ENCODE data around the gene AGPS.
"Not testable (repeated sequence)": the region's sequence is repeated elsewhere in the genome, so short reads cannot be mapped to it uniquely, and the experiment has no call there.

Gene AGPS

GRCh38 chr2:177419274-177419673 is 26.7 kb downstream of the AGPS start:
- TF ChIP-seq CTCF (IDR thresholded peaks at IDR 0.05; ENCODE audit: extremely low read depth, insufficient read depth, missing control alignments) = no peak
- in situ Hi-C loops (cut with MboI; ENCODE audit: low pct_unique_long_range_greater_than_20kb, low sequenced_read_pairs, unreplicated experiment) = loop anchor here (10.0 kb wide), 2 partner anchors 84 to 254 kb away; no protein-coding TSS in a partner anchor
- no peak for DNase-seq (ENCODE audit: low spot score)

DNA sequence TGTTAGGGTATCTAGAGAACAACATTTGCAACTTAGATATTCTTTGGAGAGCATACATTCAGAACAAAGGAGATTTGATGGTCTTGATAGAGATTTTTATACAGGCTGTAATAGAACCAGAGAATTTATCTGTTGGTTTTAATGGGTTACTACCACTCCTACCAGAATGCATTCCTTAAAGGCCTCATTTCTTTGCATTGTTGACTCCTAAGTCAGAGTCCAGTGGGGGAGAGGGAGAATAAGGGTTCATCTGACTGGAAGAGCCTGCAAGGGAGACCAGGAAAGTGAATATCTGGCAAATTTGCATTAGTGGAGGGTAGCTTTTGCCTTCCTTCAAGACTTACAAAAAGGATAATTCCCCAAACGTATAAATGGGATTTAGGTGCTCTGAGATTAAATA is 29.7 kb downstream of the AGPS start:
- no peak for DNase-seq (ENCODE audit: low spot score)
- no peak for TF ChIP-seq CTCF (IDR thresholded peaks at IDR 0.05; ENCODE audit: extremely low read depth, insufficient read depth, missing control alignments)
- in situ Hi-C loops (cut with MboI; ENCODE audit: low pct_unique_long_range_greater_than_20kb, low sequenced_read_pairs, unreplicated experiment) = no loop called here

- in situ Hi-C loops (cut with MboI; ENCODE audit: low pct_unique_long_range_greater_than_20kb, low sequenced_read_pairs, unreplicated experiment) = not testable (repeated sequence)
These were observed 31.5 kb downstream of the AGPS start for GRCh38 chr2:177424120-177424519.

GRCh38 chr2:177424620-177425019 is 32.0 kb downstream of the AGPS start:
- DNase-seq (ENCODE audit: low spot score); in situ Hi-C loops (cut with MboI; ENCODE audit: low pct_unique_long_range_greater_than_20kb, low sequenced_read_pairs, unreplicated experiment): not testable (repeated sequence)

More at GRCh38 chr2:177424120-177424519, 31.5 kb downstream of the AGPS start:
- DNase-seq (ENCODE audit: low spot score) = not testable (repeated sequence)

DNA sequence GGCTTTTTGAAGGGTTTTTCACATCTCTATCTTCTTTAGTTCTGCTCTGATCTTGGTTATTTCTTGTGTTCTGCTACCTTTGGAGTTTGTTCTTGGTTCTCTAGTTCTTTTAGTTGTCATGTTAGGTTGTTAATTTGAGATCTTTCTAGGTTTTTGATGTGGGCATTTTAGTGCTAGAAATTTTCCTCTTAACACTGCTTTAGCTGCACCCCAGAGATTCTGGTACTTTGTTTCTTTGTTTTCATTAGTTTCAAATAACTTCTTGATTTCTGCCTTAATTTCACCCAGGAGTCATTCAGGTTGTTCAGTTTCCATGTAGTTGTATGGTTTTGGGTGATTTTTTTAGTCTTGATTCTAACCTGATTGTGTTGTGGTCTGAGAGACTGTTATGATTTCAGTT is 34.7 kb downstream of the AGPS start:
- in situ Hi-C loops (cut with MboI; ENCODE audit: low pct_unique_long_range_greater_than_20kb, low sequenced_read_pairs, unreplicated experiment) = no loop called here
- TF ChIP-seq CTCF (IDR thresholded peaks at IDR 0.05; ENCODE audit: extremely low read depth, insufficient read depth, missing control alignments) = no peak
- DNase-seq (ENCODE audit: low spot score) = no peak

DNA sequence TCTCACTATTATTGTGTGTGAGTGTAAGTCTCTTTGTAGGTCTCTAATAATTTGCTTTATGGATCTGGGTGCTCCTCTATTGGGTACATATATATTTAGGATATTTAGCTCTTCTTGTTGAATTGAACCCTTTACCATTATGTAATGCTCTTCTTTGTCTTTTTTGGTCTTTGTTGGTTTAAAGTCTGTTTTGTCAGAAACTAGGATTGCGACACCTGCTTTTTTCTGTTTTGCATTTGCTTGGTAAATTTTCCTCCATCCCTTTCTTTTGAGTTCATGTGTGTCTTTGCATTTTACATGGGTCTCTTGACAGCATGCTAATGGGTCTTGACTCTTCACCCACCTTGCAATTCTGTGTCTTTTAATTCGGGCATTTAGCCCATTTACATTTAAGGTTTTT is 35.4 kb downstream of the AGPS start:
- DNase-seq (ENCODE audit: low spot score); in situ Hi-C loops (cut with MboI; ENCODE audit: low pct_unique_long_range_greater_than_20kb, low sequenced_read_pairs, unreplicated experiment): not testable (repeated sequence)

DNA sequence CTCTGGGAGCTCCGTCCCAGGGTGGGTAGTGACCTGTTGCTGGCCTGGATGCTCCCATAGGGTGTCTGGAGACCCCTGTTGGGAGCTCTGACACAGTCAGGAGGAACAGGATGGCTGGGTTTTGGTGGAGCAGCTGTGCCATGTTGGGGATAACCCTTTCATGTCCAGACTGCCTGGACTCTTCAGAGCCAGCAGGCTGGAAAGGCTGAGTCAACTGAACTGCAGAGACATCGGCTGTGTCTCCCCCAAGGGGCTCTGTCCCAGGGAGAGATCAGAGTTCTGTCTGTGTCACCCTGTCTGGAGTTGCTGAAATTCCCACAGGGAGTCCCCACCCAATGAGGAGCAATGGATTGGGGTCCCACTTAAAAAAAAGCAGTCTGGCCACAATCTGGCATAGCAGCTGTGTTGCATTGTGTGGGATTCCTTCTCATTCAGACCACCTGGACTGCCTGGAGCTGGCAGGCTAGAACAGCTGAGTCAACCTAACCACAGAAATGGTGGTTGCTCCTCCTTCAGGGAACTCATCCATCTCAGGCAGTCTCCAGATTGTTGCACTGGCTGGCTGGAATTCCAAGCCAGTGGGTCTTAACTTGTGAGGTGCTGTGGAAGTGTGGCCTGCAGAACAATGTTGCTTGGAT is 37.2 kb downstream of the AGPS start:
- in situ Hi-C loops (cut with MboI; ENCODE audit: low pct_unique_long_range_greater_than_20kb, low sequenced_read_pairs, unreplicated experiment) = no loop called here
- TF ChIP-seq CTCF (IDR thresholded peaks at IDR 0.05; ENCODE audit: extremely low read depth, insufficient read depth, missing control alignments) = no peak
- no peak for DNase-seq (ENCODE audit: low spot score)

- no peak for DNase-seq (ENCODE audit: low spot score)
- in situ Hi-C loops (cut with MboI; ENCODE audit: low pct_unique_long_range_greater_than_20kb, low sequenced_read_pairs, unreplicated experiment) = no loop called here
- TF ChIP-seq CTCF (IDR thresholded peaks at IDR 0.05; ENCODE audit: extremely low read depth, insufficient read depth, missing control alignments) = no peak
These were observed 37.8 kb downstream of the AGPS start for GRCh38 chr2:177430411-177430810.

GRCh38 chr2:177431111-177431725 is 38.6 kb downstream of the AGPS start:
- DNase-seq (ENCODE audit: low spot score); in situ Hi-C loops (cut with MboI; ENCODE audit: low pct_unique_long_range_greater_than_20kb, low sequenced_read_pairs, unreplicated experiment): not testable (repeated sequence)

Measured in GM13977 (cell line).